NCI-H2171 (cell line): ENCODE results near the gene SP2.

Experiments used
- DNase-seq: peaks from one replicate; lab custom pipeline; 2025; lab: John Stamatoyannopoulos, UW

The SP2 gene

GRCh38 chr17:47973541-47973940, 77.5 kb downstream of the SP2 start:
- DNase-seq: no peak

- no peak for DNase-seq
Measured at GRCh38 chr17:47975189-47975822, 79.3 kb downstream of the SP2 start.

- DNase-seq: no peak
Measured at GRCh38 chr17:47975823-47976205, 79.8 kb downstream of the SP2 start.

GRCh38 chr17:47978324-47978723, 82.3 kb downstream of the SP2 start:
- DNase-seq: peak; percentile 36
